Activated CD4-positive, CD25-positive, alpha-beta regulatory T cell treated with anti-CD3 and anti-CD28 coated beads, Interleukin-2, amount 50 U/mL, for 24 hours (primary cell): ENCODE measurements around the gene UQCRC1.

Experiments used
- ATAC-seq, 2 donors: fragments of 150-1000 bp; cut with Tn5 transposase; one replicate each; pipeline ENCODE4 v1.10.0; 2021; ENCODE audit warnings: mild to moderate bottlenecking in 1 of 2, moderate library complexity in 1 of 2

UQCRC1 gene

DNA sequence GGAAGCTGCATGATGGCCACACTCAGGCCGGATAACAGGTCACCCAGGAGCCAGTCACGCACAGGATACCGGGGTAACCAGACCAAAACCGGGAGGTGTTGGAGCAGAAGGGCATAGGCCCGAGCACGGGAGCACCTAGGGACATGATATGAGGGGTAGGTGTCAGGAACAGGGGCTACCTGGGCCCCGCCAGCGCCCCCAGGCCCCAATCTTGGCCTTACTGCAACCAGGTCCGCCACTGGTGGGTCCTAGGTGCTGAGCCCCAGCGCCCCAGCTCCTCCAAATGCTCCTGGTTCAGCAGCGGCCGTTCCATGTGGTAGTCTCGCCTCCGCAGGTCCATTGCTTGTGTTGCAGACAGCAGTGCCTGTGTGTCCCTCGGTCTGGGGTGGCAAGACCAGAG lies 23.8 kb upstream of the UQCRC1 start:
- ATAC-seq: no peak

- no peak for ATAC-seq
Measured at GRCh38 chr3:48631516-48632448, 22.3 kb upstream of the UQCRC1 start.

- ATAC-seq: no peak
Measured at GRCh38 chr3:48630833-48631232, 21.4 kb upstream of the UQCRC1 start.

DNA sequence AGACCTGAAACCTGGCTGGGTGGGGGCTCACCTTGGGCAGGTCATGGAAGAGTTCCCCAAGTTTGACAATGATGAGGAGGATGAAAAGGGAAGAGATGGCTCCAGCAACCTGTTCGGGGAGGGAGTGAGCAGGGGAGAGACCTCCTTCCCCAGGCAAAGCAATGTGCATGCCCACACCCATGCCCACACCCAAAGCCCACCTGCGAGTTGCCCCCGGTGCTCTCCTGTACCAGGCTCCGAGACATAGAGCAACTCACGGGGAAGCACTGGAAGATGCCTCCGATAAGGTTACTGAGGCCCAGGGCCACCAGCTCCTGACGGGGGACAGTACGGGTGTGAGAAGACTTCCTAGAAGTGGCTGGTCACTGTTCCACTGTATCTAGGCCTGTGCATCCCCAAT lies 21.0 kb upstream of the UQCRC1 start:
- ATAC-seq: no peak

- no peak for ATAC-seq
Measured at GRCh38 chr3:48629894-48630293, 20.4 kb upstream of the UQCRC1 start.

DNA sequence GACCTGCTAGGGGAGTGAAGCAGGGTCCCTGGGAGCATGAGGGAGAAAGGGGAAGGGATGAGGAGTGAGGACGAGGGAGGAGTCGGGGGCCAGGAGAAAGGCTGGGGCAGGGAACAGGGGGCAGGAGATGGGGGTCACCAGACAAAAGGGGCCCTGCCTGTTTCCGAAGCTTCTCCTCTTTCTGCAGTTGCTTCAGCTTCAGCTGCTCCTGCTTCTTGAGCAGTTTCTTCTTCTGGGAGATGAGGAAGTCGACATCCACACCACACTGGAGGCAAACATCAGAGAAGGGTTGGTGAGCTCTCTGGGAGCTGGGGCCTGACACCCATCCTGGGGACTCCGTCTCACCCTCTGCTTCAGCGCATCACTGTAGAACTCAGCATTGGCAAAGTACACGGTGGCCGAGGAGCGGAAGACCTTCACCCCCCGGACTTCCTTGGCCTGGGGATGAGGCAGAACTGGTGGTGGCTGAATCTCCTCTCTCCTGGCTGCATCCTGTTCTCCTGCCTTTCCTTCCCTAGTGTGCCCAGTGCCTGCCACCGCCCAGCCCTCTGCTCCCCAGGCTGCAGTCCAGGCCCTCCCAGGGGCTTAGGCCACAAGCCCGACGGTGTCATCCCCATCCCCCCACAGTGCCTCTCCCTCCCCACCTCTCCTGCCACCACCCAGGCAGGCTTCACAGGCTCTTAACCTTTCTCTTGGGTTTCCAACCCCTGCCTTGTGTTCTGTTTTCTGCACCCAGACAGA lies 19.0 kb upstream of the UQCRC1 start:
- ATAC-seq: no peak

DNA sequence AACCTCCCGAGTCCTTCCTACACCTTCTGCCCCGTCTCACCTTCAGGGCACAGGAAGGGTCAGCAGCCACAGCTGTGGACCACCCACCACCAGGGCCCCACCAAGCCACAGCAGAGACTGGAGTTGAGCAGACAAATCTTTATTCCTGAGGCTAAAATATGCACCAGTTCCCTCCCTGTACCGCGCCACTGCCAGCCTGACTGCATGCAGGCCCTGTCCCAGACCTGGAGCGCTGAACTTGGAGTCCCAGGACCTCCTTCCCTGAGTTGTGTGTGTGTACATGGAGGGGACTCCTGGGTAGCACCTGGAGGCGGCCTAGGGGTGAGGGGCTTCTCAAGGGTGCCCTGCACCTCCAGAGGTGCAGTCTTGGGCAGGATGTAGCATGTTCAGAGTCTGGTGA lies 16.2 kb upstream of the UQCRC1 start:
- ATAC-seq: no peak

GRCh38 chr3:48624767-48625166 lies 15.3 kb upstream of the UQCRC1 start:
- no peak for ATAC-seq

DNA sequence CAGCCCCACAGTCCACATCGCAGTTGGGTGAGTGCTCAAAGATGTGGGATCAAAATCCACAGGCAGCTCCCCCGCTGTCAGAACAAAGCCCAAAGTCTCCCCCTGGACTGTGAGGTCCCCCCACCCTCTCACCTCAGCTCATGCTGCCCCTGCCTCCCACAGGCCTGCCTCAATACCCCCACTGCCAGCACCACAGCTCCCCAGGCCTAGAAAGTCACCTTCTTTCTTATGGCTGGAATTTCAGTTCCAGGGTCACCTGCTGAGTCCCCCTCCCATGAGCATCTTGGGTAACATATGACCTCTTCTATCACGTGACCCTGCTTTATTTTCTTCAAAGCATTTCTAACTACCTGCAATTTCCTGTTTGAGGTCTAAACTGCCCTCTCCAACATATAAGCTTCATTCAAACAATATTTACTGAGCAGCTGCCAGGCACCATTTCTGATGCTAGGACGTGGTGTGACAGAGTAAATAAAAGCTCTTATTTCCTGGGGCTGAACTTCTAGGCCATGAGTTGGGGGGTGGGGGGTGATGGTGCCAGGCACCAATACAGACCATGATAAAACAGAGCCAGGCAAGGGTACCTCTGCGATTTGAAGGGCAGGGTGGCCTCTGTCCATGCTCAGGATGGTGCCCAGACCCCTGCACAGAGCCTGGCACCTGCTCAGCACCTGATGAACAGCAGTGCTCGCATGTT lies 14.6 kb upstream of the UQCRC1 start:
- no peak for ATAC-seq

- ATAC-seq: no peak
Measured at GRCh38 chr3:48621461-48621869, 12.0 kb upstream of the UQCRC1 start, which contains the start of gene TMEM89. Gene TMEM89 (minus strand): TSS chr3:48621769. CDS start chr3:48621756, 13 bp downstream.

DNA sequence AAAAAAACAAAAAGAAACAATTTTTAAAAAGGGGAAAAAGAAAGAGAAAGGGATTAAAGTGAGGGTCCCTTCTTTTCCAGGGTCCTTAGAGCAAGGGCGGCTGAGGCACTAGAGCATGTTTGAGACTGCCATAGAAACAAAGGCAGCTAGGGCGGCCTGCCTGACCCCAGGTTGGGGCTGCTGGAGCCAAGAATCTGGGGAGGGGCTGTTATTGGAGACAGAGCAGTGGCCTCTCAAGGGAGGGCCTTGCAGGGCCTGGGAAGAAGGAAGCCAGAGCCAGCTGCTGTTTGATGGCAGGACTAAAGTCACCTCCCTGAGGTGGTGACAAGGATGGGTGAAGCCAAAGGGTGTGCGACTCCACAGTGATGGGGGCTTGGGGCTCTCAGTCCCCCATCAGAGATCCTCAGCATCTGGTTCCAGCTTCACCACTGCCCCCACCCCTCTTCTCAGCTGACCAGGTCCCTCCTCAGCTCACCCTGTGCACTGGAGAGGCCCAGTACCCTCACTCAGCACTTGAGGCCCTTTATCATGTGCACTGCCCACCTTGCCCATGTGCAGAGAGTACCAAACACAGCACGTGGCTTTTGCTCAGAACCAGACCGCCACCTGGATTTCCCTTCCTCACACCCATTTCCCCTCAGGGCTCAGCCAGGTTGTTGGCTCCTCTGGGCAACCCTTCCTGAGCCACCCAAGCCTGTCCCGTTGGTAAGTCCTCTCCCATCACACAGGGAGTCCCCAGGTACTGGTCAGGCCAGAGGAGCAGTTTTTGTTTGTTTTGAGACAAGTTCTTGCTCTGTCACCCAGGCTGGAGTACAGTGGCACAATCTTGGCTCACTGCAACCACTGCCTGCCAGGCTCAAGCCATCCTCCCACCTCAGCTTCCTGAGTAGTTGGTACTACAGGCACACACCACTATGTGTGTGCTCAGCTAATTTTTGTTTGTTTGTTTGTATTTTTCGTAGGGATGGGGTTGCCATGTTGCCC lies 10.4 kb upstream of the UQCRC1 start:
- no peak for ATAC-seq

GRCh38 chr3:48617559-48617958 lies 8.1 kb upstream of the UQCRC1 start:
- no peak for ATAC-seq

DNA sequence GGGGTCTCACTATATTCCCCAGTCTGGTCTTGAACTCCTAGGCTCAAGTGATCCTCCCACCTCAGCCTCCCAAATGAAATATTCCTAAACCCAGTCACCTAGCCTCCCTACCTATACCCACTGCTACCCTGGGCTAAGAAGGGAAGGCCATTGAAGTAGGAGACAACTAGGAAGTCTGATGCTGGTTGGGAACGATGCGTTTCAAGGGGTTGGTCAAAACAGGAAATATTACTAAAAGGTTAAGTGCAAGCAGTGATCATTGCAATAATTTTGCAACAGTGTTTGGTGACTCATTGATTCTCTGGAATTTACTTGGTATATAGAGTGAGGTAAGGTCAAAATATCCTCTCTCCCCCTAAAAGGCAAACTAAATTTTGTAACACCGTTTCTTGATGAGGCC lies 4.6 kb upstream of the UQCRC1 start:
- peak in 1 of 2 donors; percentile 31 for ATAC-seq

DNA sequence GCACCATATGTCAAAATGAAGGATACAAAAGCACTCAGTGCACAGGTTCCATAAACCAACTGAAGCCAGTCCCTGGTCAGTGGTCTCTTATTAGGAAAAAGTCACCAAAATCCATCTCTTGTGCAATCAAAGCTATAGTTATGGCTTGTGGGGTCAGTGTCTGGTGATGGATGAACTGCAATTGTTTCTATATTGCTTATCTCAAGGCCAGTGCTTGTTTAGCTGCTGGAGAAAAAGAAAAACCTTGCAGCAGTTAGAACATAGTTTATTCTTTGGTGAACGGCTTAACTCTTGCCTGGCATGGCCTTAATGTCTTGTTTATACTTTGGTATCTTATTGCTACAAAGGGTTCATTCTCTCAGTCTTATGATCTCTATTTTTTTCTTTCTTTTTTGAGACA lies 2.9 kb upstream of the UQCRC1 start:
- ATAC-seq: no peak

DNA sequence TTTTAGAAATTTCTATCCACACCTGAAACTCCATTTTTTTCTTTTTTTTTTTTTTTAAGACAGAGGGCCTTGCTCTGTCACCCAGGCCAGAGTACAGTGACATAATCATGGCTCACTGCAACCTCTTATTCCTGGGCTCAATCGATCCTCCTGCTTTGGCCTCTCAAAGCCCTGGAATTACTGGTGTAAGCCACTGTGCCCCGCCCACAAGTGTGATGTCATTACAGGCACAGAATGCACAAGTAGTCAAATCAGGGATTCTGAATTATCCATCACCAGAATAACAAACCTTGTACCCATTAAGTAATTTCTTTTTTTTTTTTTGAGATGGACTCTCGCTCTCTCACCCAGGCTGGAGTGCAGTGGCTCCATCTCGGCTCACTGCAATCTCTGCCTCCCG lies 1.9 kb downstream of the UQCRC1 start:
- ATAC-seq: no peak

DNA sequence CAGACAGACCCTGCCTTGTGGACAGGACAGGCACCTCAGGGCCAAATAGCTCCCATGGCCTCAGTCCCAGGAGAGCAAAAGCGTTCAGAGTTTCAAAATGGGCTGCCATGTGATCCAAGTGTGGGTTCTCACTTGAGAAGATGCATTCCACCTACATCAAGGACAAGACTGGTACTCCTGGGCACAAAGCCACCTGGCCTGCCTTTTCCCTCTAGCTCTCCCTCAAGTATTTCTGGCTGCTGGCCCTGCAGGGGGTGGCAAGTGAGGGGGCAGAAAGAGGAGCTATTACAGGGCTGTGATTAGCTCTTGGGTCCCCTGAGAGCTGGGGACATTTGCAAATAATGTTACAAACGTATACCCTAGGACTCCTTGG lies 7.8 kb downstream of the UQCRC1 start:
- no peak for ATAC-seq

DNA sequence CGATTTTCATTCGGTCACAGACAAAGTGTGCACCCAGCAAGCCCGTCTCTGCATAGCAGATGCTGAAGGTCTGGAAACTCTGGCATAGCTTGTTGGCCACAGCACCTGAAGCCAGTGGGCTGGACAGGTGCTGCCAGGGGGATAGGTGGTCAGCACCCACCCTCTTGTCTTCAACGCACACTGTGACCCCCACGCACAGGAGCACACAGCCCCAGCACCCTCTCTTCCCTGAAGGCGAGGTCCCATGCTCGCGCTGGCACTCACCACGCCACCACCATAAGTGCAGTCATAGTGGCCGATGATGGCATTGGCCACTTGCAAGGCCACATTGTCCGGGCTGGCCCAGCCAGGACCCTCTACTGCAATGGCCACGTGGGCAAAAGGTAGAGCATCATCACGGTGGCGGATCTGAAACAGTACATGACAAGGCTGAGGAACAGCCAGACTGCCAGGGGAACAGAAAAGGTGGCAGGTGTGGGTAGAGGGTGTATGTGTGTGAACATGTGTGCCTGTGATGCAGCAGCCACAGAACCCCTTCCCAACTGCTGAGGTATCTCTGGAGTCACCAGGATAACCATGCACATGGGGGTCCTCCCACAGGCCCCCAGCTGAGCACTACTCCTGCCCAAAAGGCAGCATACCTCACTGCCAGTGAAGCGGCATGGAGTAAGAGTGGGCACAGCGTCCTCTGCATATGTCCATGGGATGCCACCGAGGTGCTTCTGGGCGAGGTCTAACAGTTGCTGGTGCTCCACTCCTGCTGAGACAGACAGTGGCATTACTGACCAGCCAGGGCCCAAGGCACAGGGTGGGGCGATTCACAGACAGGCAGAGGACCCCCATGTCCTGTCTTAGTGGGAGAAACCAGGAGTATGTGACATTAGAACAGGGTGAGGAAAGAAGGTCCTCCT lies 8.5 kb downstream of the UQCRC1 start:
- ATAC-seq: no peak

GRCh38 chr3:48599509-48600285 lies 9.7 kb downstream of the UQCRC1 start:
- ATAC-seq: no peak

- ATAC-seq: no peak
Measured at GRCh38 chr3:48599077-48599501, 10.4 kb downstream of the UQCRC1 start.
